Karpas-422 (cell line): Measurements from ENCODE around the gene TMEM252. TPM values are rescaled to one million over a fixed set of nuclear protein-coding genes. Genes with fewer than 3 reads are reported as not detected.

ENCODE experiments used
- total RNA-seq: library from RNA; depleted of rRNA; stranded (reverse); fragments of >200 nt; shearing (Covaris generic); gene quantifications from 2 replicates; pipeline ENCODE4 v1.2.3, GENCODE V29; 2014; ENCODE audit warnings: low replicate concordance; rRNA removed

TMEM252 gene
- total RNA-seq, 1 experiment from 2014 or later: not detected

Other genes starting within 250 kb of the TMEM252 start
- gene FOXD4L3, start 238.0 kb downstream of the TMEM252 start, total RNA-seq: 0.22 TPM in 1 of 2 replicates, not detected in the other
- 0.11 TPM in 1 of 2 replicates, not detected in the other for gene PGM5, start 184.3 kb downstream of the TMEM252 start, total RNA-seq
- not detected in 2 replicates for gene PIP5K1B, start 164.4 kb upstream of the TMEM252 start, total RNA-seq